ENCODE data around the gene ZNF335.

Gene ZNF335

GRCh38 chr20:45917790-45918141, 54.2 kb downstream of the ZNF335 start:
- no peaks in the 10 kb centered on the region for H3K79me2 ChIP-seq (ENCODE audit: insufficient read depth, low read length)
- H3K27ac ChIP-seq (ENCODE audit: low read depth, low read length, poor library complexity, severe bottlenecking), result no peak overlapping the region
- H3K9me2 ChIP-seq (ENCODE audit: low read depth, low read length), result no peaks in the 10 kb centered on the region
- H3K36me3 ChIP-seq (ENCODE audit: insufficient read depth, low read length), result no peaks in the 10 kb centered on the region
- no peak overlapping the region for H3K4me3 ChIP-seq (ENCODE audit: low read depth, low read length, poor library complexity, severe bottlenecking)
- no peaks in the 10 kb centered on the region for H3K4me1 ChIP-seq (ENCODE audit: insufficient read depth, low read length, severe bottlenecking)
- H3F3A ChIP-seq (ENCODE audit: insufficient read depth, low read length), result no peaks in the 10 kb centered on the region
- TF ChIP-seq CTCF (IDR thresholded peaks at IDR 0.05; ENCODE audit: low read length), result no peak
- no peak for TF ChIP-seq EZH2 (IDR thresholded peaks at IDR 0.05; ENCODE audit: borderline replicate concordance, low read length)
- H3K9ac ChIP-seq (ENCODE audit: low read length), result no peak overlapping the region
- H3K27me3 ChIP-seq (ENCODE audit: insufficient read depth, low read length), result peaks cover 10% of the 10 kb centered on the region; the same call in 1 of the 2 replicates
- no peak overlapping the region for H2AFZ ChIP-seq (ENCODE audit: low read length)
- no peaks in the 10 kb centered on the region for H3K9me3 ChIP-seq (ENCODE audit: low read length)
- H3K4me2 ChIP-seq (ENCODE audit: low read length), result no peak overlapping the region
- no peaks in the 10 kb centered on the region for H4K20me1 ChIP-seq (ENCODE audit: insufficient read depth, low read length)

- H3K4me1 ChIP-seq (ENCODE audit: insufficient read depth, low read length, severe bottlenecking), result peaks cover 26% of the 10 kb centered on the region
- TF ChIP-seq EZH2 (IDR thresholded peaks at IDR 0.05; ENCODE audit: borderline replicate concordance, low read length) (no peak), CTCF (IDR thresholded peaks at IDR 0.05; ENCODE audit: low read length) (no peak)
These were observed 58.9 kb downstream of the ZNF335 start for GRCh38 chr20:45913116-45913515.

GRCh38 chr20:45912344-45912682, 59.7 kb downstream of the ZNF335 start:
- no peaks in the 10 kb centered on the region for H3K79me2 ChIP-seq (ENCODE audit: insufficient read depth, low read length)
- no peaks in the 10 kb centered on the region for H3K9me2 ChIP-seq (ENCODE audit: low read depth, low read length)
- H3K27me3 ChIP-seq (ENCODE audit: insufficient read depth, low read length), result peaks cover 6% of the 10 kb centered on the region; the same call in 1 of the 2 replicates
- H3K27ac ChIP-seq (ENCODE audit: low read depth, low read length, poor library complexity, severe bottlenecking), result no peak overlapping the region
- H3K4me1 ChIP-seq (ENCODE audit: insufficient read depth, low read length, severe bottlenecking), result peaks cover 26% of the 10 kb centered on the region
- H3K4me2 ChIP-seq (ENCODE audit: low read length), result no peak overlapping the region; the same call in 1 of the 2 replicates
- no peak overlapping the region for H3K9ac ChIP-seq (ENCODE audit: low read length)
- no peaks in the 10 kb centered on the region for H3K9me3 ChIP-seq (ENCODE audit: low read length)
- TF ChIP-seq EZH2 (IDR thresholded peaks at IDR 0.05; ENCODE audit: borderline replicate concordance, low read length) (no peak), CTCF (IDR thresholded peaks at IDR 0.05; ENCODE audit: low read length) (no peak)
- H3K4me3 ChIP-seq (ENCODE audit: low read depth, low read length, poor library complexity, severe bottlenecking), result no peak overlapping the region
- no peaks in the 10 kb centered on the region for H4K20me1 ChIP-seq (ENCODE audit: insufficient read depth, low read length)
- H2AFZ ChIP-seq (ENCODE audit: low read length), result no peak overlapping the region
- H3K36me3 ChIP-seq (ENCODE audit: insufficient read depth, low read length), result no peaks in the 10 kb centered on the region
- H3F3A ChIP-seq (ENCODE audit: insufficient read depth, low read length), result no peaks in the 10 kb centered on the region

More at GRCh38 chr20:45913116-45913515, 58.9 kb downstream of the ZNF335 start:
- Histone ChIP-seq H3K27me3 (ENCODE audit: insufficient read depth, low read length) (peaks cover 6% of the 10 kb centered on the region; the same call in 1 of the 2 replicates), H3K79me2 (ENCODE audit: insufficient read depth, low read length) (no peaks in the 10 kb centered on the region), H3K9me2 (ENCODE audit: low read depth, low read length) (no peaks in the 10 kb centered on the region), H3K4me2 (ENCODE audit: low read length) (no peak overlapping the region), H4K20me1 (ENCODE audit: insufficient read depth, low read length) (no peaks in the 10 kb centered on the region), H3K27ac (ENCODE audit: low read depth, low read length, poor library complexity, severe bottlenecking) (no peak overlapping the region), H2AFZ (ENCODE audit: low read length) (no peak overlapping the region), H3K9me3 (ENCODE audit: low read length) (no peaks in the 10 kb centered on the region), H3K9ac (ENCODE audit: low read length) (no peak overlapping the region), H3K4me3 (ENCODE audit: low read depth, low read length, poor library complexity, severe bottlenecking) (no peak overlapping the region), H3F3A (ENCODE audit: insufficient read depth, low read length) (no peaks in the 10 kb centered on the region), H3K36me3 (ENCODE audit: insufficient read depth, low read length) (no peaks in the 10 kb centered on the region)

All from OCI-LY1 (cell line).